NCI-H748 treated with DMSO at 0.1 percent for 48 hours (cell line): ENCODE results near the gene CLPTM1L.
"Not testable (repeated sequence)": the region's sequence is repeated elsewhere in the genome, so short reads cannot be mapped to it uniquely, and the experiment has no call there.

ENCODE experiments used
- DNase-seq: peaks from one replicate; lab custom pipeline; 2025; lab: John Stamatoyannopoulos, UW

CLPTM1L gene

DNA sequence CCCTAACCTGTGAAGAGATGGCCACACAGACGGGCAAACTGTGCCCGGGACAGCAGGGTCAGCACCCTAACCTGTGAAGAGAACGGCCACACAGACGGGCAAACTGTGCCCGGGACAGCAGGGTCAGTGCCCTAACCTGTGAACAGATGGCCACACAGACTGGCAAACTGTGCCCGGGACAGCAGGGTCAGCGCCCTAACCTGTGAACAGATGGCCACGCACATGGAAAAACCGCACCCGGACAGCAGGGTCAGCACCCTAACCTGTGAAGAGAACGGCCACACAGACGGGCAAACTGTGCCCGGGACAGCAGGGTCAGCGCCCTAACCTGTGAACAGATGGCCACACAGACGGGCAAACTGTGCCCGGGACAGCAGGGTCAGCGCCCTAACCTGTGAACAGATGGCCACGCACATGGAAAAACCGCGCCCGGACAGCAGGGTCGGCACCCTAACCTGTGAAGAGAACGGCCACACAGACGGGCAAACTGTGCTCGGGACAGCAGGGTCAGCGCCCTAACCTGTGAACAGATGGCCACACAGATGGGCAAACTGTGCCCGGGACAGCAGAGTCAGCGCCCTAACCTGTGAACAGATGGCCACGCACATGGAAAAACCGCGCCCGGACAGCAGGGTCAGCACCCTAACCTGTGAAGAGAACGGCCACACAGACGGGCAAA, 5.6 kb downstream of the CLPTM1L start:
- DNase-seq, result not testable (repeated sequence)

DNA sequence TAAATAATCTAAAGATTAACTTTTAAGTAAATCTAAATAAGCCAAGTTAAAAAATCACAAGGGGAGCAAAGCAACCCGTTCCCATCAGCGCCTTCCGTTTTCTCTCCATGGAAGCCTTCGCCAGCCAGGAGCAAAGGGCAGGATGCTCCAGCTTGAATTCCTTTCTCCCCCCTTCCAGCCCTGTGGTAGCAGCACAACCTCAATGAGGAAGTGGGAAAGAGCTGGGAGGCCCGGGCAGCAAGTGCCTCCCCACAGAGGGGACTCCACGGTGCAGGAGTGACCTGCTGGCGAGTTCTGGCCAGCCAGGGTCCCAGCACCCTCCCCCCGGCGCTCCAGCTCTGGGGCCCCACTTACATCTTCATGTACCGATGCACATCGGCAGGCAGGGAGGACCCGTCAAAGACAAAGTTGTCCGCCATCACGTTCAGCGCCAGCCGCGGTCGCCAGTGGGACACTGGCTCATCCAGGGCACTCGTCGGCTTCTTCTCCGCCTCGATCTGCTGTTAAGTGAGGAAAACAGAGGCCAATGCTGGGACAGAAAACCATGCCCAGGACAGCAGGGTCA, 6.3 kb downstream of the CLPTM1L start:
- no peak for DNase-seq

DNA sequence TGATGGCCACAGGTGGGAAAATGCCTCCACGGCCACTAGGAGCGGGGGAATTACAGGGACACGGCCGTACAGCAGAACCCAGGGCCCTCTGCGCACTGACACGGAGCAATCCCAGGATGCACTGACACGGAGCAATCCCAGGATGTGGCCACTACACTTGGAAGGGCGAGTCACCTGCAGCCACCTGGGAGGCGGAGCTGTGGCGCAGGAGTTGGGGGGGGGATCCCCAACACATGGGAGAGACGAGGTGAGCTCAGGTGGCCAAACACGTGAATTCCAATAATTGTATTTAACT, 6.8 kb downstream of the CLPTM1L start:
- no peak for DNase-seq

DNA sequence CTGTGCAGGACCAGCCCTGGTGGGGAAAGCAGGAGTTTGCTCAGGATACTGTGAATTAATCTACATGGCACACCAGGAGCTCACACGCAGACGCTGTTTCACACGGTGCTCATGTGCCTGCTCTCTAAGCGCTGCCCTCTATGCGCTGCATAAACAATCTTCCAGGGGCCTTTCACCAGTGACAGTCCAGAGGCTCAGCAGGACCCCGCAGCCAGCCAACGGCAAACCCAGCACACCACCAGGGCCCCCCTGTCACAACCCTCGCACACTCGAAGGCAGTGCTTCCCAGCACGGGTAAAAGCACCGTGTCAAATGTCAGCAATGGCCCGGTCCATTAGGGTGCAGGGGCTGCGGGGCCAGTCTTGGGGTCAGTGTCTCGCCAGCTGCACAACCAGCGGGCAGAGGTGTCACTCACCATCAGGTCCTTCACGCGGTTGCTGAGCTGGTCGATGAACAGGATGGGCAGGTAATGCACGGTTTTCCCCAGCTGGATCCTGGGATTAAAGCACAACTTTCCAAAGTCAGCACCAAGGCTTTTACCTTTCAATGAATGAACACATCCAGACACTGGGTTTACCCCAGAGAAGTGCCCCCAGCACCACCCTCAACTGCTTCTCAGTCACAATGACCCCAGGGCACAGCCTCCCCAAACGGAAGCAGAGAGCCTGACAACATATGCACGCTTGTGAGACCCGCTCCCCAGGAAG, 7.3 kb downstream of the CLPTM1L start:
- DNase-seq, result no peak

DNA sequence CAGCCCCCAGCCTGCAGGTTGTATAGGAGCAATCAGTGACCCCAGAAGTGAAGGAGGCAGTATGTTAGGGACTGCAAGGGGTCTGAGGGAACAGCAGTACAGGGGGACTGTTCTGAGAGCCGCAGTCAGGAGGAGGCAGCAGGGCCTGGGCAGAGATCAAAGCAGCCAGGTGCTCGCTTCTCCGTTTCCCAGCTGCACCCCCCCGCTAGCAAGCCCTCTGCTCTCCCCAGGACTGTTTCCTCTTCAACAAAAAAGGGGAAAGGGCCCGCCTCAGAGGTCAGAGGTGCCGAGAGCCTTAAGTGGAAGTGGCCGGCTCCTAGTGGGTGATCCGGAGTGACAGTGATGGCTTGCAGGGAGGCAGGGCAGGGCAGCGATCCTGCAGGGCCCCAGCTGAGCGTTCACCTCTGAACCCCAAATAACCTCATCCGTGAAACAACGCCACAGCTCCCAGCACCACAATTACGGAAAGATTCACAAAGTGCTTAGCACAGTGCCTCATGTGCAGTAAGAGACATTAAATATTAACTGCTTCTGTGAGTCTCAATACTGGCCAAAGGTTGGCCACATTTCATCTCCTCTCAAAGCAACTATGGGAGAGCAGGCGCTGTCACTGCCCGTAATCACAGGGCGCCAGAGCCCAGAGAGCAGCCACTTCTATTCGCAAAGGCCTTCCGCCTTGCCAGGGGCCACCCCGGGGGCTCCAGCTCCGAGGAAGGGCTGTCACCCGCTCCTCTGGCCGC, 8.0 kb downstream of the CLPTM1L start:
- DNase-seq, result no peak

DNA sequence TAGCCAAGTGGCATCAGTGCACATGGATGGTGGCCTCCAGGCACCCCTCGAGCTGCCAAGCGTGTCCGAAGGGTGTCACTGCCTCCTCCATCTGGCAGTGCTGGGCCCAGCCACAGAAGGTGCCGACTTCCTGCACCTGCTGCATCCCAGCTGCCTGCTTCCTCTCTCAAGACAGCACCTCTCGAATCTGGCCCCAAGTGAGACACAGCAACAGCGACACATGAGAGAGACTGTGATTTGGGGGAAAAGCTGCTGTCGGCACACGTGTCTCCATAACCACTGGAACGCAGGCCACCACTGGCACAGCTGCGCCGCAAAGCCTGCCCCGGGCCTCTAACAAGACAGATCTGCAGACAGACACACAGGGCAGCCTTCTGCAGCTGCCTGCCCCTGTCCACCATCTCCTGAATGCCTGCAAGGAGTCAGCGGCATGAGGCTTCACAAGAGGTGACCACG, 8.8 kb downstream of the CLPTM1L start:
- no peak for DNase-seq

DNA sequence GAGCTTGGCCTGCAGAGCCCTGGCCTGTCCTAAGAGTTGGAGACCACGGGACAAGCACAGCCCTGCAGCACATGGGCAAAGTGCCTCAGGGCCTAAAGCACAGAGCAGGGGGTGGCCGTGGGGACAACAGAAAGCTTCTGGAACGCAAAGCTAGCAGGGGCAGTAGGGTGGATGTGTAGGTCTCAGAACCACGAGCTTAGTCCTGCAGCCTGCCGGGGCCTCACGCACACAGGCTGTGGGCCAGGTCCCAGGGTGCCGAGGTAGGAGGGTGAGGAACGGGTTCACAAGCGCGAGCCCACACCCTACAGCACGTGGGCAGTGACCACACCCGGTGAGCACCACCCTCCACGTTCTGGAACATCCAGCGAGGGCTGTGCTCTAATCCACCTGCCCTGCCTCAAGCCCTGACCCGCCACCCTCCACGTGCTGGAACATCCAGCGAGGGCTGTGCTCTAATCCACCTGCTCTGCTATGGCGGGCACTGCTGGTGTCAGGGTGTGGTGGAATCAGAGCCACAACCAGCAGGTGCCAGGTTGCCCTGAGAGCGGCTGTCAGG, 9.3 kb downstream of the CLPTM1L start:
- DNase-seq, result no peak

DNA sequence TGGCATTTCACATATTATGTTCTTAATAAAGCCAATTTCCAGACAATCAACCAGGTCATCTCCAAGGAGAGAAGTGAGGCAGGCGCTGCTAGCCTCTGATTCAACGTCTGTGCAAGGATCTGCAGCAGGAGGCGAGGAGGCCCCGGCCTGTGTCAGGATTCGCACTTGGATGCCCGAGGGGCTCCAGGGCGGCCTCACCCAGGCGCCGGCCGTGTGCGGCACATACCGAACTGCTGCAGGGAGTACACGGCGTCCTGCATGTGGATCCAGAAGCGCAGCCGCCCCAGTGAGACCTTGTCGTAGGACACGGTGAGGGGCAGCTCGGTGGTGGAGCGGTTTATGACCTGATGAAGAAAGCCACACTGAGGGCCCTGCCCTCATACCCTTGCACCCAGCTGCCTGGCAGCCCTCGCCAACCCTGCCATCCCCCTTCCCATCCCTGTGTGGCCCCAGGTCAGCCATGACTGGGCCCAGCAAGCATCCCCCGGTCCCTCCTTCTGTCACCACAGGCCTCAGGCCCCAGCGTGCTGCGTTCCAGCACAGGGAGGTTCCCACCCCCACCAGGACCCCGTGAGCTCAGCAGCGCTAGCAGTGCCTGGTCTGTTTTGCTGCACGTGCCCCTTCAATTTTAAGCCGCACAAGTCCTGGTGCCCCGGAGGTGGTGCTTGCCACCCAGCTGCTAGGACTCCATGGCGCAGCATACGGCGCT, 9.9 kb downstream of the CLPTM1L start:
- DNase-seq, result no peak

DNA sequence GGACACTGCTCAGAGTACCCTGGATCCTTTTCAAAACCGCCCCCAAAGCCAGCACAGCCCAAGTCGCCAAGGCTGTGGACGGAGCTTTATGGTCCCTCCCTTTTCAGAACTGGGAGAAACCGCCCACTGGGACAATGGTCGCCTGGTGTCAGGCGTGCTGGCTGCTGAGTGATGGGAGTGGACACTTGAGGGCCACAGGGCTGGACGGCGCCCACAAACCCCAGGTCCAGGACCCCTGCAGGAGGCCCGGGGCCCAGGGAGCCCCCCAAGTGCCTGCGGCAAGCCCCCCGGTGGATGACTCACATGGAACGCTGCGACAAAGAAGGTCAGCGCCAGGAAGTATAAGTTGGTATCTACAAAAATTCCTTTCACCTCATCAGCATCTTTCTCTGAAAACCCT, 10.9 kb downstream of the CLPTM1L start:
- DNase-seq, result no peak

DNA sequence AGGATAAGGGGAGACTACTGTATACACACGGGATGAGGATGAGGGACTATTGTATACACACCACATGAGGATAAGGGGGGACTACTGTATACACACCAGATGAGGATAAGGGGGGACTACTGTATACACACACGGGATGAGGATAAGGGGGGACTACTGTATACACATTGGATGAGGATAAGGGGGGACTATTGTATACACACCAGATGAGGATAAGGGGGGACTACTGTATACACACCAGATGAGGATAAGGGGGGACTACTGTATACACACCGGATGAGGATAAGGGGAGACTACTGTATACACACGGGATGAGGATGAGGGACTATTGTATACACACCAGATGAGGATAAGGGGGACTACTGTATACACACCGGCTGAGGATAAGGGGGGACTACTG, 11.6 kb downstream of the CLPTM1L start:
- DNase-seq, result not testable (repeated sequence)

DNA sequence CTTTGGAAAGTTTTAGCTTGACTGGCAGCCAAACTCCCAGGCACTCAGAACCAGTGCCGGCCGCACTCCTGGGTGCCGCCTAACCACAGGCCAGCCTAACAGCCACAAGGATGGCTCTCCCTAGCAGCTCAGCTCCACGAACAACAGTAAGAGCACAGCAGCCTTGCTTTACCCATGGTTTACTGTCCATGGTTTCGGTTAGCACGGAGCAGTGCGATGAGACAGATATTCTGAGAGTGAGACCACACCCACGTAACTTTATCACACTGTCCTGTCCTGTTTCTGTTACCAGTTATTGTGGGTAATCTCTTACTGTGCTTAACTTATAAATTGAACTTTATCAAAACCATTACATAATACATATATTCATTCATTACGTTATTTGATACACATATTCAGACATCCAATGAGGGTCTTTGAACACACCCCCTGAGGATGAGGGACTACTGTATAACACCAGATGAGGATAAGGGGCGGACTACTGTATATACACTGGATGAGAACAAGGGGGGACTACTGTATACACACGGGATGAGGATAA, 12.4 kb downstream of the CLPTM1L start:
- DNase-seq, result no peak

DNA sequence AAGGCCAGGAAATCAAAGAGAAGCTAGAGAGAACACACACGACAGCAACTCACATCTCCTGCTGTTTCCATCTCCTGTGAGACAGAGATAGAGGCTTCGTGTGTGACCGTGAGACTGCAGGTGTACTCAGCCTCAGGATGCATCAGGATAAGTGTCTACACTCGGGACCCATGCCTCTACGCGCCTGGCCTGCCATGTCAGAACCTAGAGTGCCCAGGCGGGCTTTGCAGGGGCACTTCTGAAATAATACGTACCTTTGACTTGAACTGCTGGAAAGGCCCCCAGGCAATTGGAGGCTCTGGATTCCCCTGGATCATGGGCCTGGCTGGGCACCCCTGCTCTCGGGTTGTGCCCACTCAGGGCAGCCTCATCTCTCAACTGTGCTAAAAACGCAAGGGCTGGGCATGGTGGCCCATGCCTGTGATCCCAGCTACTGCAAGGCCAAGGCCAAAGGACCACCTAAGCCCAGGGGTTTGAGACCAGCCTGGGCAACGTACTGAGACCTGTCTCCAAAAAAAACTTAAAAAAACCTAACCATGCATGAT, 13.0 kb downstream of the CLPTM1L start:
- DNase-seq, result no peak

DNA sequence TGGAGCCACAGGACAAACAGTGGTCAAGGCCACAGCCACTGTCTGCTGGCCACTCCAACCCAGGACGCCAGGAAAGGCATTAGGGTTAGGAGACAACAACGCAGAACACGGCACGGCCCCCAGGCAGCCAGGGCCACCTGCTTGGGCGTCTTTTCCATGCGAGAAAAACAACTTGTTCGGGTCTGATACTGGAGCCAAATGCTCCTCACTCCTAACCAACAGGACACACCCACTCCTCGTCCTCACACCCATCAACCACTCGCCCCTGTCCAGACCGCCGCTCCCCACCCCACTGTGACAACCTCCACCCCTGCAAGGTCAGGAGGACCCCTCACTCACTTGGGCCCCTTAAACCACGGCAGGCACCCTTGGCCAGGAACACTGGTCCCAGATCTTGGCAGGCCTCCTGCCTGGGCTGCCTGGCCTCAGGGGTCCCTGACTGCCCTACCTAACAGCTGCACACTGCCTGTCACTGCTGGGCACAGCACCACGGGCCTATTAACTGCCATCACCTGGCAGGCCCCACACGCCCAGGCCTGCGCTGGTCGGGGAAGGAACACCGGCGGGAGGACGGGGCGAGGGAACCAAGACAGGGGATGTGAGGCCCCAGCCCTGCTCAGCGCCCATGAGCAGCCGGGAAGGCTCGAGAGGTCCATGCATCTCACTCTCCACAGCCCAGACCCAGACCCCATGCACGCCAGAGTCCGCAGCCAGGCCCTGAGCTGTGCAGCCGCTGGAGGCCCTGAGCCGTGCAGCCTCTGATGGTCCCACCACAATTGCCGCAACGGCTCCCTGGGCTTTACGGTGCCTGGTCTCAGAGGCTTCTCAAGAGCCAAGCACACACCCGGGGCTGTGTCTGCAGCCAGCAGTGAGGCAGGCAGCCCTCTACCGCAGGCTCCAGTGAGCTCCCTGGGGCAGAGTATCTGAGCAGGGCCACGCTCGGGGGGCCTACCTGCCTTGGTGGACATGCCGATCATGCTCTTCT, 13.8 kb downstream of the CLPTM1L start:
- no peak for DNase-seq

DNA sequence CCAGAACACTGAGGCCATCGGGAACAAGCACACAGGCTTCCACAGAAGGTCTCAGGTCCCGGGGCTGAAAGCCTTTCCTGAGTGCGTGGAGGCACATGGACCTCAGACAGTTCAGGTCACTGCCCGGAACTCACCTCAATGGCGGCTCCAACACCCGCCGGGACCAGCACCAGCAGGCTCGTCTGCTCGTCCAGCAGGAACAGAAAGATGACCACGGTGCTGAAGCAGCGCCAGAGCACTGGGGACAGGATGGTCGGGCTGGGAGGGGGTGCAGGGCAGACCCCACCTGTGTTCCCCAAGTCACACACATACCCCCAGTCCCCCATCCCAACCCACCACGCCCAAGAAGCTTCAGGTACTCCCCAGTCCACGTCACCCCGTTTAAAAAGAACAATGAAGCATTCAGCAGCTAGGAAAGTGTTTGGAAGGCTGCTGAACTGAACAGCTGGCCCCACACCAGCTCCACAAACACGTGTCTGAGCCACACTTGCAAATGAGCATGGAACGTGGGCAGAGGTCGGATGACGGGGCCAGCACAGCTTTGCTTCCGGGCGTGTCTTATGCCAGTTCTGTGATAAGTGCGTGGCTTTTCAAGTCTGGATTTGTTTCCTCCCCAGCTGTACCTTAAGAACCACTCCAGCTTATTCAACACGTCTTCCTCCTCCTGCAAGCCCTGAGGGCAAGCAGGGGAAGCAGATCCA, 14.6 kb downstream of the CLPTM1L start:
- DNase-seq, result no peak

DNA sequence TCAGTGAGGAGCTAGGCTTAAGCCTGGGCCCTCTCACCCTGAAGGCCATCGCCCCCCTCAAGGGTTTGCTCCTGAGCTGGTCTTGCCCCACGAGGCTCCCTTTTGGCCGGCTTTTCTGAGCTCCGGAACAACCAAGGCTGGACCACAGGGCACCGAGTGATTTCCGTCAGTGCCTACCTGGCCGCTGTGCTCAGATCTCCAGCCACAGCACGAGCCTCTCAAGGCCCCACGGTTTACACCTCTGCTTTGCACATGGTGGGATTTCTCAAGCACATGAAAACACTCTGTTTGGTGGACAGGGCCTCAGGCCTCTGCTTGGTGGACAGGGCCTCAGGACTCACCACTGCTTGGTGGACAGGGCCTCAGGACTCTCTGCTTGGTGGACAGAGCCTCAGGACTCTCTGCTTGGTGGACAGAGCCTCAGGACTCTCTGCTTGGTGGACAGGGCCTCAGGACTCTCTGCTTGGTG, 15.8 kb downstream of the CLPTM1L start:
- no peak for DNase-seq

DNA sequence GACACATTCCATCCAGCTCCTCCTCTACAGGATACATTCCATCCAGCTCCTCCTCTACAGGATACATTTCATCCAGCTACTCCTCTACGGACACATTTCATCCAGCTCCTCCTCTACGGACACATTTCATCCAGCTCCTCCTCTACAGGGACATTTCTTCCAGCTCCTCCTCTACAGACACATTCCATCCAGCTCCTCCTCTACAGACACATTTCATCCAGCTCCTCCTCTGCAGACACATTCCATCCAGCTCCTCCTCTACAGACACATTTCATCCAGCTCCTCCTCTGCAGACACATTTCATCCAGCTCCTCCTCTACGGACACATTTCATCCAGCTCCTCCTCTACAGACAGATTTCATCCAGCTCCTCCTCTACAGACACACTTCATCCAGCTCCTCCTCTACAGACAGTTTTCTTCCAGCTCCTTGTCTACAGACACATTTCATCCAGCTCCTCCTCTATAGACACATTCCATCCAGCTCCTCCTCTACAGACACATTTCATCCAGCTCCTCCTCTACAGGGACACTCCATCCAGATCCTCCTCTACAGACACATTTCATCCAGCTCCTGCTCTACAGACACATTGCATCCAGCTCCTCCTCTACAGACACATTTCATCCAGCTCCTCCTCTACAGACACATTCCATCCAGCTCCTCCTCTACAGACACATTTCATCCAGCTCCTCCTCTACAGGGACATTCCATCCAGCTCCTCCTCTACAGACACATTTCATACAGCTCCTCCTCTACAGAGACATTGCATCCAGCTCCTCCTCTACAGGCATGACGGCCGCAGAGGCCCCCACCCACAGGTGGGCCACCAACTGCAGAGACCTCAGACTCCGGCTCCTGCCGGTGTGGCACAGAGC, 16.4 kb downstream of the CLPTM1L start:
- DNase-seq, result not testable (repeated sequence)

DNA sequence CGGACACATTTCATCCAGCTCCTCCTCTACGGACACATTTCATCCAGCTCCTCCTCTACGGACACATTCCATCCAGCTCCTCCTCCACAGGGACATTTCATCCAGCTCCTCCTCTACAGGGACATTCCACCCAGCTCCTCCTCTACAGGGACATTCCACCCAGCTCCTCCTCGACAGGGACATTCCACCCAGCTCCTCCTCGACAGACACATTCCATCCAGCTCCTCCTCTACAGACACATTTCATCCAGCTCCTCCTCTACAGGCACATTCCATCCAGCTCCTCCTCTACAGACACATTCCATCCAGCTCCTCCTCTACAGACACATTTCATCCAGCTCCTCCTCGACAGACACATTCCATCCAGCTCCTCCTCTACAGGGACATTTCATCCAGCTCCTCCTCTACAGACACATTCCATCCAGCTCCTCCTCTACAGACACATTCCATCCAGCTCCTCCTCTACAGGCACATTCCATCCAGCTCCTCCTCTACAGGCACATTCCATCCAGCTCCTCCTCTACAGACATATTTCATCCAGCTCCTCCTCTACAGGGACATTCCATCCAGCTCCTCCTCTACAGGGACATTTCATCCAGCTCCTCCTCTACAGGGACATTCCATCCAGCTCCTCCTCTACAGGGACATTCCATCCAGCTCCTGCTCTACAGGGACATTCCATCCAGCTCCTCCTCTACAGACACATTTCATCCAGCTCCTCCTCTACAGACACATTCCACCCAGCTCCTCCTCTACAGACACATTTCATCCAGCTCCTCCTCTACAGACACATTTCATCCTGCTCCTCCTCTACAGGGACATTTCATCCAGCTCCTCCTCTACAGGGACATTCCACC, 17.8 kb downstream of the CLPTM1L start:
- not testable (repeated sequence) for DNase-seq
